Kidney (tissue), 14 donors: ENCODE data around the gene PBX4. TPM values are rescaled to one million over a fixed set of nuclear protein-coding genes. Genes with fewer than 3 reads are reported as not detected.

Experiments
- DNase-seq, 5 donors: peaks; one replicate each; pipeline ENCODE4 v3.0.0-alpha.2; 2013 to 2020
- FAIRE-seq: peaks from 2 replicates; lab custom pipeline; 2012; peaks lifted over from hg19 to GRCh38; lab: Jason Lieb, UNC
- H3K27ac ChIP-seq, 2 donors: one replicate each; pipeline ENCODE4 v1.7.0; 2013; ENCODE audit warnings: low read depth in 2 of 2, low read length in 2 of 2, inconsistent platforms in 1 of 2
- H3K27me3 ChIP-seq: one replicate; pipeline ENCODE4 v1.7.1; 2013; ENCODE audit warnings: low read length, inconsistent platforms; ENCODE audit not compliant: control insufficient read depth, insufficient read depth
- H3K36me3 ChIP-seq, 3 donors: one replicate each; pipeline versions ENCODE4 v1.7.0 to v1.7.1; 2013; ENCODE audit warnings: low read length in 3 of 3, control low read depth in 1 of 3, inconsistent platforms in 1 of 3; ENCODE audit not compliant: insufficient read depth in 3 of 3, control insufficient read depth in 2 of 3
- H3K4me1 ChIP-seq, 3 donors: one replicate each; pipeline versions ENCODE4 v1.7.0 to v1.7.1; 2013; ENCODE audit warnings: low read length in 3 of 3, inconsistent platforms in 1 of 3, low read depth in 1 of 3; ENCODE audit not compliant: control insufficient read depth in 2 of 3, insufficient read depth in 2 of 3
- H3K4me3 ChIP-seq, 3 donors: one replicate each; pipeline versions ENCODE4 v1.7.0 to v1.8.1; 2013; ENCODE audit warnings: low read length in 3 of 3, control low read depth in 1 of 3, inconsistent platforms in 1 of 3
- H3K9ac ChIP-seq, 3 donors: one replicate each; pipeline versions ENCODE4 v1.7.0 to v1.7.1; 2013; ENCODE audit warnings: low read length in 3 of 3, control low read depth in 1 of 3, inconsistent platforms in 1 of 3
- H3K9me3 ChIP-seq, 3 donors: one replicate each; pipeline versions ENCODE4 v1.7.0 to v1.7.1; 2013; ENCODE audit warnings: low read length in 3 of 3, control low read depth in 1 of 3, inconsistent platforms in 1 of 3; ENCODE audit not compliant: control insufficient read depth in 2 of 3, insufficient read depth in 1 of 3
- intact Hi-C: fragments of 100-400 bp; cut with DNase I; formaldehyde crosslinking; loops from one replicate; pipeline ENCODE4 v1.11.1; 2022
- polyA plus RNA-seq: library from polyadenylated mRNA; stranded (reverse); fragments of 350-450 nt; fragmentation: Illumina TruSeq; extraction: RNeasy Lipid Tissue Mini Kit (QIAGEN cat#74804); gene quantifications from one replicate; pipeline ENCODE4 v1.2.3, GENCODE V29; 2014; ENCODE audit warnings: low read depth, low replicate concordance; ENCODE audit not compliant: insufficient read depth
- total RNA-seq: library from RNA; stranded (reverse); fragmentation: NEBNext Ultra II Directional; extraction: Animal tissue kit (Norgen Biotek cat#: 25700); gene quantifications from one replicate; pipeline ENCODE4 v1.2.1, GENCODE V29; 2021
- TF ChIP-seq, protein P1 (sequence below): IDR thresholded peaks from 3 replicates; pipeline ENCODE4 v1.5.1; 2012; ENCODE audit warnings: mild to moderate bottlenecking, moderate library complexity, borderline replicate concordance; ENCODE audit not compliant: insufficient read depth; ENCODE audit errors: extremely low read depth
- donor health status: control.
- donor health status: control.
- donor health status: control.
- donor health status: control.
- donor health status: control.
- donor health status: DM: yes; HTN: yes; CAD: no.
- donor health status: Normal renal cell carcinoma (clear cell type).

PBX4 gene
- total and polyA plus RNA-seq, 2 donors from 2014 or later: 3.9 to 5.7 TPM

DNA sequence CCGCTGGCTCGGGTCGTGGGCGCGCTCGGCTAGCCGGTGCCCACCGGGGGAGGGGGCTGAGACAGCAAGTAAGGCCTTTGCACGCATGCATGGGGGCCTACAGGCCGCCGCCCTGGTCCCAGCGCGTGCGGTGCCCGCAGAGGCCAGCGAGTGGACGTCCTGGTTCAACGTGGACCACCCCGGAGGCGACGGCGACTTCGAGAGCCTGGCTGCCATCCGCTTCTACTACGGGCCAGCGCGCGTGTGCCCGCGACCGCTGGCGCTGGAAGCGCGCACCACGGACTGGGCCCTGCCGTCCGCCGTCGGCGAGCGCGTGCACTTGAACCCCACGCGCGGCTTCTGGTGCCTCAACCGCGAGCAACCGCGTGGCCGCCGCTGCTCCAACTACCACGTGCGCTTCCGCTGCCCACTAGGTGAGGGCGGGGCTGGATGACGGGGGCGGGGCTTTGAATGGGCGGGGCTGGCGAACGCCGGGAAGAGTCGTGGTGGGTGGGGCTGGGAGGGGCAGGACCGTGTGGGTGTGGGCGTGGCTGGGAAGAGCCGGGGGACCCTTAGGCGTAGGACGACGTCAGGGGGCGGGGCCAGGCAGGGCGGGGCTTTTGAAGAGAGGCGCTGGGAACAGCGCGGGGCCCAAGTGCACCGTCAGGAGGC, 78.3 kb downstream of the PBX4 start:
- Histone ChIP-seq H3K4me1 (peaks cover 0 to 17% (median 5%) of the 10 kb centered on the region in 3 donors), H3K4me3 (no peak overlapping the region), H3K9me3 (no peaks in the 10 kb centered on the region), H3K36me3 (no peaks in the 10 kb centered on the region), H3K27me3 (peaks cover 18% of the 10 kb centered on the region), H3K9ac (no peak overlapping the region), H3K27ac (no peak overlapping the region)
- intact Hi-C loops: no loop called here
- FAIRE-seq (no peak), DNase-seq (peak; percentile 74 to 93 (median 81))
- TF ChIP-seq, protein P1, sequence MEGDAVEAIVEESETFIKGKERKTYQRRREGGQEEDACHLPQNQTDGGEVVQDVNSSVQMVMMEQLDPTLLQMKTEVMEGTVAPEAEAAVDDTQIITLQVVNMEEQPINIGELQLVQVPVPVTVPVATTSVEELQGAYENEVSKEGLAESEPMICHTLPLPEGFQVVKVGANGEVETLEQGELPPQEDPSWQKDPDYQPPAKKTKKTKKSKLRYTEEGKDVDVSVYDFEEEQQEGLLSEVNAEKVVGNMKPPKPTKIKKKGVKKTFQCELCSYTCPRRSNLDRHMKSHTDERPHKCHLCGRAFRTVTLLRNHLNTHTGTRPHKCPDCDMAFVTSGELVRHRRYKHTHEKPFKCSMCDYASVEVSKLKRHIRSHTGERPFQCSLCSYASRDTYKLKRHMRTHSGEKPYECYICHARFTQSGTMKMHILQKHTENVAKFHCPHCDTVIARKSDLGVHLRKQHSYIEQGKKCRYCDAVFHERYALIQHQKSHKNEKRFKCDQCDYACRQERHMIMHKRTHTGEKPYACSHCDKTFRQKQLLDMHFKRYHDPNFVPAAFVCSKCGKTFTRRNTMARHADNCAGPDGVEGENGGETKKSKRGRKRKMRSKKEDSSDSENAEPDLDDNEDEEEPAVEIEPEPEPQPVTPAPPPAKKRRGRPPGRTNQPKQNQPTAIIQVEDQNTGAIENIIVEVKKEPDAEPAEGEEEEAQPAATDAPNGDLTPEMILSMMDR: no peak

DNA sequence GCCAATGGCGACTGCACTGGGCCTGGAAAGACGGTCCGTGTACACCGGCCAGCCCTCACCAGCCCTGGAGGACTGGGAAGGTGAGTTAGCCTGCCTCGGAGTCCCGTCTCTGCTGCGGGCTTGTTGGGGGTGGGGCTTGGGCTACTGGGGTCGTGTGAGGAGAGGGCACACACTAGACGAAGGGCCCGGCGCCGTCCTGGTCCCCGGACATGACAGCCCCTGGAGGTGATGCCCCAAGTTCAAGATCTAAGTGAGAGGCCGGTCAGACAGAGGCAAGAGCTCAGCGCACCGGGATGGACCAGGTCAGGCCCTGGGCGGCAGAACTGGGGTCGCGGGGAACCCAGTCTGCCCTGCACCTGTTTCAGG, 78.8 kb downstream of the PBX4 start:
- Histone ChIP-seq H3K9me3 (no peaks in the 10 kb centered on the region), H3K27ac (no peak overlapping the region), H3K4me3 (no peak overlapping the region), H3K9ac (no peak overlapping the region), H3K36me3 (no peaks in the 10 kb centered on the region), H3K27me3 (peaks cover 18% of the 10 kb centered on the region), H3K4me1 (peaks cover 0 to 17% (median 5%) of the 10 kb centered on the region in 3 donors)
- TF ChIP-seq, protein P1: no peak
- DNase-seq: peak in 2 of 5 donors; percentile 66 to 70
- intact Hi-C loops: loop anchor here (10.0 kb wide), 1 partner anchor 425 kb away; no protein-coding TSS in a partner anchor
- FAIRE-seq: no peak

DNA sequence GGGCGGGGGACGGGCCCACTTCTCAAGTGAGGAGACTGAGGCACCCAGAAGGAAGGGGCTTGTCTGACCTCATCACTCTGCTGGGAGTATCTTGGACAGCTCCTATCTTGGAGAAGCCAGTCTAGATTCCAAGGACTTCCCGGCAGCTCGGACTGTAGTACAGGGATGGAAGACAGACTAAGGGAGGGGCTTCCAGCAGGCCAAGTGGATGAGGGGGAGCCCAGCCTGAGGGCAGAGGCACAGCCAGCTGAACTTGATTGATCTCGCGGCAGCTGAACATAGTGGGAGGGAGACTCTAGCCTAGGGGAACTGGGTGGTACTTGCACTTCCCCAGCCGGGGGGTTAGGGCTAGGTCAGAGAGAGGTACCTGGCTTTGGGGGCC, 79.7 kb downstream of the PBX4 start:
- H3K27ac ChIP-seq: no peak overlapping the region
- H3K9me3 ChIP-seq: no peaks in the 10 kb centered on the region
- TF ChIP-seq, protein P1: no peak
- H3K9ac ChIP-seq: no peak overlapping the region
- intact Hi-C loops: loop anchor here (10.0 kb wide), 1 partner anchor 426 kb away; no protein-coding TSS in a partner anchor
- H3K36me3 ChIP-seq: no peaks in the 10 kb centered on the region
- peaks cover 18% of the 10 kb centered on the region for H3K27me3 ChIP-seq
- no peak for FAIRE-seq
- DNase-seq: no peak
- peaks cover 0 to 17% (median 5%) of the 10 kb centered on the region in 3 donors for H3K4me1 ChIP-seq
- H3K4me3 ChIP-seq: no peak overlapping the region
